ENCODE measurements around the gene NUP93. TPM values are rescaled to one million over a fixed set of nuclear protein-coding genes. Genes with fewer than 3 reads are reported as not detected.
A peak's percentile ranks its signal among the peaks of the same experiment; 100 is the strongest.

Gene NUP93
- total and polyA plus RNA-seq, 9 of the 15 experiments (the other 6 are each of a cell fraction or from before 2014, with no cell fraction given), result 92.0 to 162 (median 121) TPM

- intact Hi-C loops (cut with micrococcal nuclease), result loop anchor here (5.0 kb wide), 1 partner anchor 59 kb away; the partner anchor contains the start of gene HERPUD1
- TF ChIP-seq SMARCC2 (IDR thresholded peaks at IDR 0.05; ENCODE audit: low read depth), result no peak
- TF ChIP-seq TFAP4 (CRISPR knock-in tag; IDR thresholded peaks at IDR 0.05; ENCODE audit: borderline replicate concordance), result peak; percentile 29; the same call in 1 of the 2 replicates
- ChIA-PET POLR2A (no interaction called here), CTCF (ENCODE audit: low intra/inter-chr PET ratio) (no interaction called here)
- no peaks in the 10 kb centered on the region; a peak in 1 of 5 replicates for H3K27me3 ChIP-seq (ENCODE audit: control insufficient read depth in 2 of 2, insufficient read depth in 2 of 2, low read length in 2 of 2)
- H3K9ac ChIP-seq (ENCODE audit: insufficient read depth in 1 of 2, low read depth in 2 of 2, low read length in 2 of 2), result no peak overlapping the region; a peak in 1 of 4 replicates
- H3K4me3 ChIP-seq, result no peak overlapping the region
- H2AFZ ChIP-seq (ENCODE audit: low read depth, low read length), result no peak overlapping the region
- H3K4me2 ChIP-seq (ENCODE audit: insufficient read depth, low read length), result no peak overlapping the region
- WGBS (ENCODE audit: insufficient coverage, low coverage, missing lambda C conversion rate), result 41% methylated on average over 8 of the region's 10 CpGs
- no peaks in the 10 kb centered on the region for H3K9me1 ChIP-seq (ENCODE audit: control insufficient read depth, insufficient read depth, low read length)
- peaks cover 0 to 6% of the 10 kb centered on the region in 2 experiments; a peak in 3 of 5 replicates for H3K4me1 ChIP-seq (replicated peaks in 1 of 2; ENCODE audit: control insufficient read depth in 2 of 2, insufficient read depth in 2 of 2, low read length in 2 of 2)
- BruUV-seq (replicated peaks), result no TSS peak
- H3K27ac ChIP-seq (ENCODE audit: extremely low read depth, low read depth, low read length), result no peak overlapping the region
- DNase-seq (ENCODE audit: extremely low read depth in 1 of 4, low spot score in 3 of 4) (no peak), ATAC-seq (no peak), FAIRE-seq (no peak)
- no peaks in the 10 kb centered on the region for H3K9me3 ChIP-seq (replicated peaks; ENCODE audit: control insufficient read depth, insufficient read depth, low read depth, low read length)
- no peaks in the 10 kb centered on the region for H4K20me1 ChIP-seq (replicated peaks; ENCODE audit: control insufficient read depth, insufficient read depth, low read length)
- no peaks in the 10 kb centered on the region for H3K36me3 ChIP-seq (ENCODE audit: control insufficient read depth, insufficient read depth, low read length)
- no peaks in the 10 kb centered on the region for H3K79me2 ChIP-seq (ENCODE audit: control insufficient read depth, insufficient read depth, low read length)
- in situ Hi-C loops (cut with MboI), result no loop called here
Observed at GRCh38 chr16:56872863-56873391, 143.0 kb downstream of the NUP93 start.

GRCh38 chr16:56874800-56875199 is 144.9 kb downstream of the NUP93 start:
- Histone ChIP-seq H3K9me1 (ENCODE audit: control insufficient read depth, insufficient read depth, low read length) (no peaks in the 10 kb centered on the region), H3K4me1 (replicated peaks in 1 of 2; ENCODE audit: control insufficient read depth in 2 of 2, insufficient read depth in 2 of 2, low read length in 2 of 2) (peaks cover 0 to 5% of the 10 kb centered on the region in 2 experiments; a peak in 2 of 5 replicates), H3K4me3 (no peak overlapping the region), H3K36me3 (ENCODE audit: control insufficient read depth, insufficient read depth, low read length) (no peaks in the 10 kb centered on the region), H3K27ac (ENCODE audit: extremely low read depth, low read depth, low read length) (no peak overlapping the region), H3K79me2 (ENCODE audit: control insufficient read depth, insufficient read depth, low read length) (no peaks in the 10 kb centered on the region), H3K9ac (ENCODE audit: insufficient read depth in 1 of 2, low read depth in 2 of 2, low read length in 2 of 2) (no peak overlapping the region), H3K27me3 (ENCODE audit: control insufficient read depth in 2 of 2, insufficient read depth in 2 of 2, low read length in 2 of 2) (peaks cover 1 to 15% of the 10 kb centered on the region in 2 experiments; a peak in 4 of 5 replicates), H4K20me1 (replicated peaks; ENCODE audit: control insufficient read depth, insufficient read depth, low read length) (no peaks in the 10 kb centered on the region), H3K9me3 (replicated peaks; ENCODE audit: control insufficient read depth, insufficient read depth, low read depth, low read length) (no peaks in the 10 kb centered on the region), H2AFZ (ENCODE audit: low read depth, low read length) (0 out of 2 replicates have a peak overlapping the region, but pooled peaks have one; percentile 27), H3K4me2 (ENCODE audit: insufficient read depth, low read length) (no peak overlapping the region)
- no peak; the same call in 2 of the 3 replicates for ATAC-seq
- 28% methylated on average over 11 of the region's 11 CpGs for WGBS (ENCODE audit: insufficient coverage, low coverage, missing lambda C conversion rate)
- TF ChIP-seq NRF1 (conservative IDR thresholded peaks at IDR 0.05 in 1 of 2, IDR thresholded peaks at IDR 0.05 in 1 of 2), result peak; percentile 11 to 30; a peak in 1 of 4 replicates
- TF ChIP-seq EZH2 (IDR thresholded peaks at IDR 0.05; ENCODE audit: borderline replicate concordance, low read depth, low read length), result no peak
- FAIRE-seq, result no peak
- in situ Hi-C loops (cut with MboI), result no loop called here
- ChIA-PET CTCF (ENCODE audit: low intra/inter-chr PET ratio) (no interaction called here), POLR2A (interaction anchor here (0.7 to 1.1 kb wide), 2 partner anchors 12 to 171 kb away, joined by 4 to 5 read pairs; no protein-coding TSS in a partner anchor)
- no peak for DNase-seq (ENCODE audit: extremely low read depth in 1 of 4, low spot score in 3 of 4)
- intact Hi-C loops (cut with micrococcal nuclease), result loop anchor here (5.0 kb wide), 1 partner anchor 58 kb away; the partner anchor contains the start of gene HERPUD1
- no TSS peak for BruUV-seq (replicated peaks)

Measured in K562 (cell line).